ENCODE results near the gene PID1.
A peak's percentile ranks its signal among the peaks of the same experiment; 100 is the strongest.
"Not testable (repeated sequence)": the region's sequence is repeated elsewhere in the genome, so short reads cannot be mapped to it uniquely, and the experiment has no call there.

The PID1 gene

DNA sequence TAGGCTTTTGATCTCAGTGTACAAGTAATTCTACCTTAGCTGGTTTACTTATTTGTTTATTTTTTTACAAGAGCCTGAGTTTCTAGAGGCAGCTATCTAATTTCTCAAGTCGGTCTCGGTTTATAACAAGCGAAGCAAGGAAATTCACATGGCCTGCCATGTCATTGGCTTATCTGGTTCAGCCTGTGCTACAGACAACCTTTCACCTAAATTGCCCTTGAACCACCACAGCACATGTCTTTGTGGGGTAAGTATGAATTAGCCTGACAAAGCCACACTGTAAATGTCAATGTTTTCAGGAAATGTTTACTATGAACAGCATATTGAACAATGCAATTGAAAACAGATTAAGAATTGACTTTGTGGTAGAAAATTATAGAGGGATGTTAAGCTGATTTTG lies 167.1 kb downstream of the PID1 start:
- no peak for DNase-seq

DNA sequence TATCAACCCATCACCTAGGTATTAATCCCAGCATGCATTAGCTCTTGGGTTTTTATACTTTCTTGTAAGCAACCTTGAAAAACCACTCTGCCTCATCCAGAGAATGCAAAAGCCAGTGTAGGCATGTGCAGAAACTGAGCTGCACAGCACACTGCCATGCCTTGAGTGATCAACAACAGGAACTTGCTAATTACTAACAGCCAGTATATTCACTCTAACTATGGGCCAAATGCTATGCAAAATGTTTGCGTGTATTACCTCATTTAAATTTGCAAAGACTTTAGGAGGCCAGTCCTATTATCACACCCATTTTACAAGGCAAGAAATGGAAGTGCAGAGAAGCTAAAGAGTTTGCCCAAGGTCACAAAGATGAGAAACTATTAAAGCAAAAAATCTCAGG lies 169.8 kb downstream of the PID1 start:
- DNase-seq, result no peak

DNA sequence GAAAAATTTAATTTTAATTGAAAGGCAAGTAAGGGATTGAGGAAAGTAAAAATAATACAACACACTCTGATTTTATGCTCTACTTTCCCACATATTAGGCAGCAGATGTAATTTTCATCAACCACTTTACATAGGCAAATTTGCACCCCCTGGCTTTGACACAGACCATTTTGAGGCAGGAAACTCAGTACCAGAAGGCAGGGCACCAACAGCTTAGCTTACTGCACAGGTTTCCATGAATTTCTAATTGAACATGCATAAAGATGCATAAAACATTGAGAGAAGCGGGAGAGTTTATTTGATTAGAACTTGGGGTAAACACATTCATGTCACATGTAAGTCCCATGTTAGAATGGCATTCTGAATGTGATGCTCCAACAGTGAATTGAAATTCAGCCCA lies 171.9 kb downstream of the PID1 start:
- DNase-seq, result no peak

DNA sequence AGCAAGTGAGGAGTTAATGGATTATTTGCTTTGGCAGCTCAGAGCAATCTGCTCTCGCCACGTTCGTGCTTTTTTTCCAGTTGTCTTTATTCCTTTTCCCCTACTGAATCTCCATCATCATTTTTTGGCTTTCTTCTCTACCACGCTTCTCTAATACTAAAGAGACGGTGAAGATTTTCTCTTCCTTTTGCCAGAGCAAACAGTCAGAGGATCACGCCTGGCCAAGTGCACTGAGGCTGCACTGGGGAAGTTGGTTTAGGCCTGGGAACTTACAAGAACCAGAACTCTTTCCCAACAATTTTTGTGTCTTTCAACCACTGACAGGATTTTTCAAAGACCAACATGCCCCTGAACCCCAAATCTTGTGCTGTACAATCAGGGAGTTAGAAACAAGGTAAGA lies 172.3 kb downstream of the PID1 start:
- no peak for DNase-seq

DNA sequence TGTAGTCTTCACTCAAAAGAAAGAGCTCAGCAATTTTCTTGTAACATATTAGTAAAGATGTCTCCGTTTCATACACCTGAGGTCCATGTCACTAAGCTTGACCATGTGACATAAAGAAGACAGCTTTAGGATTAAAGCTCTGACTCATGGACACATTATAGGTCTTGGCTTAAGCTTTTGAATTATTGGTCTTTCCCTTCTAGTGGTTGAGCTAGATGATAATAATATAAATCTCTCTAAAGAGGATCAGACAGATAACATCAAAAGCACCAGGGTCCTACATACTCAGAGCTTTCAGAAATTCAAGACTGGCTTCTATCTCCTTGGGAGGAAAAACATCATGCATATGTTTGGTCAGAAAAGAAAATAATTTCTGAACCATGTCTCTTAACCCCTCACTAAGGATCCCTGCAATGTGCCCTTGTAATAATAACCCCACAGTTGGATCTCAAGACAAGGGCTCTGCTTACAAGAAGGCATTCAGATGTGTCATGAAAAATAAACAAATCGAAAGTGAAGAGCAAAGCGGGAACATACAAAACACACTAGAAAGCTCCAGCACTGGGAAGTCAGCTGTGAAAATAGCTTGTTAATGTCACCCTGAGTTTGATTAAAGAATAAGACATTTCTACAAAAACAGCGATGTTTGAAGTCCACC lies 174.5 kb downstream of the PID1 start:
- no peak for DNase-seq

DNA sequence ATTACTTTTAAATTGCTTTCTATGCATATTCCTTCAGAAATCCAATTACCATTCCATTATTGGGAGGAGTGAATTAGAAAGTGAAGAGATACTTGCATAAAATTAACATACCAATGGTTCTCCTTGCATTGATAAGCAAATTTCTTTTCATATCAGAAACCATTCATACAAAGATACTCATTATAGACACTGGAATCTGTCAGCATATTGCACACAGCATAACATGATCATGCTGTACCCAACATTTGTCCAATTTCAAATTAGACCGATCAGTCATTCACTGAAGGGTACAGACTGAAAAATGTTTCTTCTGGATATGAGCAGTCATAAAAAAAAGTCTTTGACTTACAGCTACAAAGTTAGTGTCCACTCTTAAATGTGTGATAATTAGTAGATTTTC lies 175.6 kb downstream of the PID1 start:
- no peak for DNase-seq

DNA sequence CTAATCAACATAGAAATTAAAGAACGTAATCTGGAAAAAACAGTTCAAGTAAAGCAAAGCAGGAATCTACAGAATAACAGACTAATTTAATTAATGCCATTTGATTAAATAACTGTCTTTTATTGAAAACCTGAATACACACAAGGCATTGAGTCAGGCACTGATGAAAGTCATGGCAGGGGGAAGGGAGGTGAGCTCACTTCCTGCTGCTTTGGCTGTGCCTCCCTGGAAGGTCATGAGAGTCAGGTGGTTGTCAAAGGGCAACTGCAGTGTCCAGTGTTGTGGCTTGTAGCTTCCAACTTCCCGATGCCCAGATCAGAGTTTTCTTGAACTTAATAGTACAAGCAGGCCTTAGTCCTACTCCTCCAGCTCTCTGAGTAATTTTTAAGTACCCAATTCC lies 180.9 kb downstream of the PID1 start:
- no peak for DNase-seq

DNA sequence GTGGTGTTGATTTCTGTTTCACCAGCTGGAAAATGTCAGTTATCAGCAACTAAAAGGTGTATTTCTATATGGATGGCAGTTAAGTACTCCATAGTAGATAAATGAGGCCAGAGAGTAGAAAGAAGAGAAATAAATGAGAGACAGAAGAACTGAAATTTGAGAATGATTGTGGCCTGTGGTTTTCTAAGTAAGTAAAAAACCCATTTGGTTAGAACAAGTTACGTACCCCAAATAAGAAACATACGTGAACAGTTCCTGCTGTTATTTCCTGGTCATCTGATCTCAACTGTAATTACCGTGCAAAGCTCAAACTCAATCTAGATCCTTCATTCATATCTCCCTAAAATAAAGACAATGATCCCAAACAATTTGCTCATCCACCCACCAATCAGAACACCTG lies 181.3 kb downstream of the PID1 start:
- DNase-seq, result no peak

DNA sequence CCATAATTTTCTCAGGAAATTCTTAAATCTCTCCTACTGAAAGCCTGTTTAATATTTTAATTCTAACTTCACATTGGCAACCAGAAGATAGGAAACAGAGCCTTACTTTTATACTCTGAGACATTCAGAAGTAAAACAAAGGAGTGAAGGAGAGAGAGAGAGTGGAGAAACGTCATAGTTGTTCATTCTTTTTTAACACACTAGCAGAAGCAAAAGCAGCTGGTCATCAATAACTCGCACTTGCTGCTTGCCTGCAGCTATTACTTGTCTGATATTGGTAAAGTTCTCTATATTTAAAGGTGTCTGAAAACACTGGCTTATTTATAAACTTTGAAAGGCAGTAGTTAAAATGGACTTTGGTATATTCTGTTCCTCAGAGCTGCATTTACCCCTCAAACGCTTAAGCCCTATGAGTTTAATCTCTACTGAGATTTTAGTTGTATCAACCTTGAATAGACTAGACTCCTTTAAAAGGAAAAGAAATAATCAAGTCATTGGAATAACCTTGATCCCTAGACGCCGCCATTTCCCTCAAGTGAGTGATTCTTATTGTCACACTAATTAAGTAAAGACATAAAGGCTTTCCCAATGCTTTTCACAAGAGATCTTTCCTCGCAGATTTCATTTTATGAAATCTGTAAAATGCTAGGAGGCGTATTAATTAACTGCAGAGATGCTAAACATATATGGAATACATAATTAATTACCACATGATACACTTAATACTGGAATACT lies 182.0 kb downstream of the PID1 start:
- DNase-seq, result no peak

DNA sequence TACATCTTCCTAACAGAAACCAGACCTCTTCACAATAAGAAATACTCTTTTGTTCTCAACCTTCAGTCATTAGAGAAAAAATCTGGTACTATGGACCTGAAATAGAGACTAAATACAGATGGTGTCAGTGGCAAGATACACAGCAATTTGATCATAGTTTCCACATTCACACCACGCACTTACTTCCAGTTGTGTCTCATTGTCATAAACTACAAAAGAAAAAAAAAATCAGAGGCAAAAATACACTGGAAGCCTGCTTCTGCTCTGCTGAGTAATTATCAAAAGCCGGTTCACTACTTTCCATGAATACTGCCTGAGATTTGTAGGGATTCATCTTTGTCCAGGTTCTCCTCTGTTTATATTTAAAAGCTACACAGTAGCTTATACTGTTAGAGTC lies 182.6 kb downstream of the PID1 start:
- DNase-seq, result no peak

DNA sequence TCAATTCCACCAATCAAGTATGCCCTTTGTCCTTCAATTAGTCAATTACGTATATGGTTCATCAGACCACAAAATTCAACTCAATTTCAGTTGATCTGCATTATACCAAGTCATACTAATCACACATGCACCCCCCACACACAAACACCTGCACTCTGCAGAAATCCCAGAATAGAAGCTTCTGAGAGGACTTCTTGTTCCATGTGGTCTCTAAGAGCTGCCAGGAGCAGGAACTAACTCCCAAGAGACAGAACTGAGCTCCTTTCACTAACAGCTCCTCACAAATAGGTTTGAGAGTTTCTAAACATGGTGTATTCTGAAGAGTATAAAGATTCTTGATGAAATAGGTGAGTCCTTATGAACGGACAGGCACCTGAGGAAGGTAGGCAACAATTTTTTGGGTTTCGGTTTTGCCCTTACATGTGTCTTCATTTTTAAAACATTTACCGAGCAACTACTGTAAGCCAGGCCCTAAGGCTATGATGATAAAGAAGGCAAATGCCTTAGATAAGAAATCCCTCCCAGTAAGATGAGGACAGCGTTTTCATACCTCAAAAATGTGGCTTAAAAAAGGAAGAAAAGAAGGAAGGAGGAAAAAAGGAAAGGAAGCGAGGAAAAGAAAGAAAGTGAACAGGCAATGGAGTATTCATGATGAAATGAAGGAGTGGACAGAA lies 183.1 kb downstream of the PID1 start:
- DNase-seq, result no peak

DNA sequence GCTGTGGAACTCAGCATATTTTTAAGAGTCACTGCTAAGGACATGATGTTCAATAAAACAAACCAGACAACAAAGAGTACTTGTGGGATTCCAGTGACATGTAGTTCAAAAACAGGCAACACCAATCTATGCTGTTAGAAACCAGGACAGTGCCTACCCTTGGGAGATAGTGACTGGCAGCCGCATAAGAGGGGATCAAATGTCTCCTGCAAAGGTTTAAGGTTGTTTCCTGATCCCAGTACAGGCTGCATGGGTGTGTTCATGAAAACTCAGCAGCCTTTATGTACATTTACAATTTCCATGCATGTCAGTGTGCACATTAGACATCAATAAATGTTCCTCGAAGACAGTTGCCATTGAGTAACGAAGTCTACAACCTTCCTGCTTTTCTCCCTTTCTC lies 183.8 kb downstream of the PID1 start:
- DNase-seq, result no peak

DNA sequence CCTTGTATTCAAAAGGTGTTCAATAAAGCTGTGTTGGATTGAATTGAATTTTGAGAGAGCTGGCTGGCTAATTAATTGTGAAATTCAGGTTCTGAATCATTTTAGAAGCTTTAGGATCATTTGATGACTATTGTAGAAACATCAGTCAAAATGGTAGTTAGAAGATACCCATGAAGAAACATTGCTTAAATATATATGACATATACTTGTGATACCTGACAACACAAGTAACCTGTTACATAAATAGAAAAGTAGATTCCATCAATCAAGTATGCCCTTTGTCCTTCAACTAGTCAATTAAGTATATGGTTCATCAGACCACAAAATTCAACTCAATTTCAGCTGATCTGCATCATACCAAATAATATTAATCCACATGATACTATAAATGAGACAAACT lies 185.6 kb downstream of the PID1 start:
- DNase-seq, result no peak

DNA sequence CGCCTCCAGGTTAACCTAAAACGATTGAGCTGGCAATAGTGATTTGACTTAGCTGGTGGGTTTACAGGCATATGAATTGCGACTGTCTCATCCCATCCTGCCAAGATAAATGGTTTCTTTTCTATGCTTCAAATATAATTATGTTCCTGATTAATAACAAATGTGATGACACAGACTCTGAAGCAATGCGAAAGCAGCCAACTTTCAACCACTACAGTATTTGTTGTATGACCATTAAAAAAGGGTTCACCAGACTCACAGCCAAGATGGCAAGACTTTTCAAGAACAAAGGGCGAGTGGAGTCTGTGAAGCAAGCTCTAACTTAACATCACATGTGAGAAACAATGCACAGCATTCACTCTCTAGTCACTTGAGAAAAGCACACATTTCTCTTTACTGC lies 186.6 kb downstream of the PID1 start:
- no peak for DNase-seq

DNA sequence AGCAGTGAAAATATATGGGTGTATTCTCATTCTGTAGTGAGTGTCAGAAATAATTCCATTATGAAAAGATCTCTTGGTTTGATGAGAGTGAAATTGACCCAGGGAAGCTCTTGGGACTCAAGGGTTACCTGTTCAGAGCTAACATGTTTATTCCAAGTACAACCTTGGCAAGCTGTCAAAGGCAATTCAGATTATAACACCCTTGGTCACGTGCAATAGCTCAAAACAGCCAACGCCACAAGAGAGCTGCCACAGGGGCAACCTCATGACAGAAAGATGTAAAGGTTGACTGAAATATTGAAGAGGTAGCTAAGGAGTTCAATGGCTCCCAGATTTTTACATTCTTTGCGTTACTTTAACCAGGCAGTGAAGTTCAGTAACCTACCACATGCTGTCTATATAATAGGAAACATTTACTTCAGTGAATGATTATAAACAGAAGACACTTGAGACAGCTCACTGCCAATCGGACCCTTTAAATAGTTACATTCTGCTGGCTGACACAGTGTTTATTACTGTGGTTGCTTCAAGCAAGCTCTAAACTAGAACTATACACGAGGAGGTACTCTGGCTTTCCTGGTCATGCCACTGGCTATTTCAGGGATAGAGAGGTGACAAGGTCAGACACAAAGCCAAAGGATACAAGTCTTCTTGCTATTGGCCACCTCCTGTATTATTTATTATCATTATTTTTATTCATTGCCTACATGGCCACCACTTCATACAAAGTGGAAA lies 187.3 kb downstream of the PID1 start:
- DNase-seq, result peak; percentile 11 to 49

DNA sequence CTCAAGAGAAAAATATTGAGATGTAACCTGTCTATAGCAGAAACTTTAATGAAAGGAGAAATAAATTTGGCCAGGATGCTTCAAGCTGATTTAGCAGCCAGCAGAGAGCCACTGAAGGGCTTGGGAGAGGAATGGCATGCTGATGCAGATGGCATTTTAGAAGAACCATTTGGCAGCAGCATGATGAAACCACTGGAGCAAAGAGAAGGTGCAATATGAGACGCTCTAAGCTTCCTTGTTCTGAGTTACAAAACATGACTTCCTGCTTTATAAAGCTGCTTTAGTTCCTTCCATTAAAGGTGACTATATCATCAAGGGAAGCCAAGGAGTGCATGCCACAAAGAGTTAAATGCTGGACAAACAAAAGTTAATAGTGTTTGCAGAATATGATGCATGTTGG lies 189.7 kb downstream of the PID1 start:
- no peak for DNase-seq

DNA sequence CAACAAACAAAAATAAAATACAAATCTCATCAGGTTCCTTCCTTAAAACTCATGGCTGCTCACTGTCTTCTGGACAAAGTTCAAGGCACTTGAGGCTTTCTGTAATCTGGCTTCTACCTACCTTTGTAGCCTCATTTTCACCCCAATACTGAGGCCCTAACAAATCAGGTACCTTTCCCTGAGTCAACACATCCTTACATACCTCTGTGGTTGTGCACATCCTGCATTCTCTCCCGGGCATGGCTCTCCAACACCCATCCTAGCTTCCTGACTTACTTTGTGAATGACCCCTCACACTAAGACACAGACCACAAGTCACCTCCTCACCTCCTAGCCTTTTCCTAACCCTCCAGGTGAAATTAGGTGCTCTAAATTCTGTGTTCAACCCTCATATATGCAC lies 190.9 kb downstream of the PID1 start:
- no peak for DNase-seq

DNA sequence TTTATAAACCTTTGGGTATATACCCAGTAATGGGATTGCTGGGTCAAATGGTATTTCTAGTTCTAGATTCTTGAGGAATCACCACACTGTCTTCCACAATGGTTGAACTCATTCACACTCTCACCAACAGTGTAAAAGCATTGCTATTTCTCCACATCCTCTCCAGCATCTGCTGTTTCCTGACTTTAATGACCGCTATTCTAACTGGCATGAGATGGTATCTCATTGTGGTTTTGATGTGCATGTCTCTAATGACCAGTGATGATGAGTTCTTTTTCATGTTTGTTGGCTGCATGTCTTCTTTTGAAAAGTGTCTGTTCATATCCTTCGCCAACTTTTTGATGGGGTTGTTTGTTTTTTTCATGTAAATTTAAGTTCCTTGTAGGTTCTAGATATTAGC lies 194.2 kb downstream of the PID1 start:
- not testable (repeated sequence) for DNase-seq

DNA sequence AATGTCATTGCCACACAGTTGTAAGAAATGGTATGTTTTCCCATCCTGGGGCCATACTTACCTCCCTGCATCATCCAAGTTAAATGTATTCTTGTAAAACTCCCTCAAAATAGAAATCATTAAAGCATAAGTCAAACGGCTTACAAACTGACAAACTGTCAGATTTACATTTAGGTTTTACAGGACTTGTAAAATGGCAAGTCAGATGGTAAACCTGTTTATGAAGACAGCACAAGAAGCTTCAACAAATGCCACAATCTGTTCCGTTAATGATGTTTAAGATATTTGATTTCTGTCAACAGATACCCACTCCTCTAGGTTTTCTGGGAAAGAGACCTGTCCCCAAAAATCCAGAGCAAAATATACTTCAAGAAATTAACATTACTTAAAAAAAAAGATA lies 197.2 kb downstream of the PID1 start:
- no peak for DNase-seq

DNA sequence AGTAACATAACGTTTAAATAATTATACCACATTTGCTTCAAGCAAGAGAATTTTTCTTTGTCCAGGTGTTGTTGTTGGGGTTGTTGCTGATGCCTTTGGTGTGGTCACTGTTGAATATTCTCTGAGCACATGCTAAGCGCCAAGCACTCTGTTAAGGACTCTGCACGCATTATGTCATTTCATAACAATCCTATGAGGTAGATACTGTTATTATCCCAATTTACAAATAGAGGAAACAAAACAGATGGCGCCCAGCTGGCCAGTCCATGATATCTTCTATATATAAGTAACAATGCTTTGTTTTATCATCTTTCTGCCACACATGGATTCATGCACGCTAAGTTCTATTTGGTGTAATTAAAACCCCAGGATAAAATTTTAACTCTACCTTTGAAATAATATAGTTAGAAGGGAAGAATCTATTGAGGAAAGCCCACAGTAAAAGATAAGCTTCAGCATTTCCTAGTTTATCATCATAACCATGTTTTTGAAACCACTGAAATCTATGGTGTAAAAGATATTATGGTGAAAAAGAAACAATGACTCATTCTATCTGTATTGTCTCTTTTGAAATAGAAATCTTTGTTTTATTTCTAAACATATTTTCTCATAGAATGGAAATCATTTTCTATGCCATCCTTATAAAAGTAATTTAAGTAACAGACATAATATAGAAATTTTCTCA lies 199.7 kb downstream of the PID1 start:
- no peak for DNase-seq

DNA sequence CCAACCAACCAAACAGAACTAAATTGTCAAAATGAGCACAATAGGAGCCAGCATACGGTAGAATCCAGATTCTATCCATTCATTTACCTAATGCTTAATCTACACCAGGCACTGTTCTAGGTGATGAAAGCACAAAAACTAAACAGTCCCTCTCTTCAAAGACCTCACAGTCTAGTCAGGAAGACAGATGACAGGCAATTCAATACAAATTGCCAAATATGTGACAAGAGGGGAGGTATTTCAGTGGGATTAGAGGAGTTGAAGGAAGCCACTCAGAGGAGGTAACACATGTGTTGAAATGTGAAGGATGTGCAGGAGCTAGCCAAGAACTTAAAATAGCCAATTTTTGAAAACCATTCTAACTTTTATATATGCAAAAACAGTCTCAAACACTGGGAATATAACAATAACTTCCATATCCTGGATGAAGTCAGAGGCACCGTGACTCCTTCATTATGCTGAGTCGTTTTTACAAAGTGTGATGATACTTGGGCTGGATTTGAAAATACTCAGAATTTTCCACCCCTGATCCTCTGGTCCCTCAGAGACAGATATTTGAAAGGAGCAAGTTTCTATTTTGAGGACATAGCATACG lies 204.9 kb downstream of the PID1 start:
- DNase-seq, result no peak

DNA sequence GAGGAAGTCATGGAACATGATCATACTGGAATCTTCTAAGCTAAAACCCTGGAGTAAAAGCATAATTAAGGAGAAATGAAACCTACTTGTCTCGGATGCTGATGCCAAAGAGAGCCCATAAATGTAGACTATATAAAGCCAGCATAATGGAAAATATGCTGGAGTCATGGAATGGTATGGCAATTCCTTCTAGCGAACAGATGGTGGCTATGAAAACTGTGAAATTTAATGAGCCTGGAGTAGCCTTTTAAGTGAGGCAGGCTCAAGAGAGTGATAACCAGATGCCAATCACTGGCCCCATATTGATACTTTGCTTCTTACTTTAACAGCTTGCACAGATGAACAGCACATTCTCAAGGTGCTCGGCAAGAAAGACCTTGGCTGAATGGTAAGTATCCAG lies 206.3 kb downstream of the PID1 start:
- no peak for DNase-seq

DNA sequence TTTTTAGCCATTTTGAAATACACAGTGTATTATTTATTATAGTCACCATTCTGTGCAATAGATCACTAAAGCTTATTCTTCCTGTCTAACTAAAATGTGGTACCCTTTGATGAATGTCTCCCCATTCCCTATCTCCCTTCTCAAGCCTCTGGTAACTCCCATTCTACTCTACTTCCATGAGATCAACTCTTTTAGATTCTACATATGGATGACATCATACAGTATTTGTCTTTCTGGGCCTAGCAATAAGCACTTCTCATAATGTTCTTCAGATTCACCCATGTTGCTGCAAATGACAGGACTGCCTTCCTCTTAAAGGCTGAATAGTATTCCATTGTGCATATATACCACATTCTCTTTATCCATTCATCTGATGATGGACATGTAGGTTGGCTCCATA lies 210.9 kb downstream of the PID1 start:
- DNase-seq, result no peak
